Right cardiac atrium (tissue), 5 donors: ENCODE data around the gene HS2ST1. TPM values are rescaled to one million over a fixed set of nuclear protein-coding genes. Genes with fewer than 3 reads are reported as not detected.
A peak's percentile ranks its signal among the peaks of the same experiment; 100 is the strongest.

Source experiments
- ATAC-seq, 2 donors: fragments of 200-7000 bp; cut with Tn5 transposase; one replicate each; pipeline versions ENCODE4 v1.8.0 to v1.9.1; 2020; ENCODE audit warnings: moderate library complexity in 2 of 2, mild to moderate bottlenecking in 1 of 2
- DNase-seq, 3 donors: peaks; one replicate each; pipeline ENCODE4 v3.0.0-alpha.2; 2020
- H3K27ac ChIP-seq: one replicate; pipeline ENCODE4 v1.5.1; 2013; ENCODE audit warnings: mild to moderate bottlenecking, low read length, control low read depth, moderate library complexity
- H3K27me3 ChIP-seq: one replicate; pipeline ENCODE4 v1.6.1; 2013; ENCODE audit not compliant: control insufficient read depth, insufficient read depth
- H3K4me1 ChIP-seq: one replicate; pipeline ENCODE4 v1.6.1; 2013; ENCODE audit warnings: low read length; ENCODE audit not compliant: control insufficient read depth, insufficient read depth
- H3K4me3 ChIP-seq: one replicate; pipeline ENCODE4 v1.5.1; 2013; ENCODE audit warnings: low read length, control low read depth
- H3K9me3 ChIP-seq: one replicate; pipeline ENCODE4 v1.6.1; 2013; ENCODE audit warnings: low read length; ENCODE audit not compliant: control insufficient read depth
- WGBS: extraction: QIAGEN DNeasy Blood & Tissue Kit; methylation state at CpG from one replicate; pipeline ENCODE4 v1.1.7; 2013; 5-methylcytosine and 5-hydroxymethylcytosine counted together
- intact Hi-C, 4 donors: fragments of 100-400 bp; cut with DNase I; formaldehyde crosslinking; loops; one replicate each; pipeline versions ENCODE4 v1.11.0 to v1.14.0; 2022 to 2023
- polyA plus RNA-seq: library from polyadenylated mRNA; stranded (reverse); fragments of 200-250 nt; gene quantifications from one replicate; pipeline ENCODE4 v1.2.3, GENCODE V29; 2013
- total RNA-seq, 4 donors: library from RNA; stranded (reverse); fragmentation: NEBNext Ultra II Directional; extraction: Animal tissue kit (Norgen Biotek cat#: 25700); gene quantifications; one replicate each; pipeline ENCODE4 v1.2.1, GENCODE V29; 2021
- donor health status: healthy with polysubstance abuse.
- donor health status: DM: no; HTN: yes; CAD: no.
- donor health status: DM: no; HTN: no; CAD: no.
- donor health status: DM: no; HTN: yes; CAD: no; lungs with severe emphysema.
- donor health status: DM: yes; HTN: yes; CAD: no.

HS2ST1 gene
- total and polyA plus RNA-seq, 5 donors = 6.0 to 15.7 (median 11.8) TPM

DNA sequence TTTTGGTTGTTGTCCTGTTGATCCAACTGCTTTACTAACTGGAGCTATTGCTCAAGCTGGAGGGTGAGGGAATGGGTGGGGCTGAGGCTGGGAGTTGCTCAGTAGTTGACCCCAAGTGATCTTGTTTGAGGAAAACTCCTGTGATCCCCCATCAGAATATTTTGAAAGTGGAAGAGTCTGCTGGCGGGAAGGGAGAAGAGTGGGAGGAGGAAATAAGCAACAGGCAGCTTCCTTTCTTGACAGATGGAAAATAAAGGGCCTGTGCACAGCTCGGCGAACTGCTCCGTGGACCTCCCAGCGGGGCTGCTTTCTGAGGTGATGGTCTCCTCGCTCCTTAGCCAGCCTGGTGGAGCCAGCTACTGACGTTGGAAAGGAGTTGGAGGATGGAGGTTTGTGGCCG lies 215.2 kb downstream of the HS2ST1 start:
- Histone ChIP-seq H3K9me3 (no peaks in the 10 kb centered on the region), H3K4me3 (no peak overlapping the region), H3K4me1 (no peaks in the 10 kb centered on the region), H3K27me3 (no peaks in the 10 kb centered on the region), H3K27ac (peak overlapping the region; percentile 63)
- peak; percentile 61 to 75 (median 75) for DNase-seq
- WGBS = 52% methylated on average over 8 of the region's 8 CpGs
- ATAC-seq = peak; percentile 45 to 50
- intact Hi-C loops = loop anchor here in 2 of 4 donors (5.0 to 10.0 kb wide), 2 partner anchors 823 to 825 kb away; no protein-coding TSS in a partner anchor

- no peaks in the 10 kb centered on the region for H3K9me3 ChIP-seq
- DNase-seq (no peak), ATAC-seq (no peak)
- H3K4me1 ChIP-seq = no peaks in the 10 kb centered on the region
- H3K4me3 ChIP-seq = no peak overlapping the region
- intact Hi-C loops = loop anchor here in 2 of 4 donors (5.0 to 10.0 kb wide), 2 partner anchors 822 to 824 kb away; no protein-coding TSS in a partner anchor
- H3K27me3 ChIP-seq = no peaks in the 10 kb centered on the region
- peak overlapping the region; percentile 39 for H3K27ac ChIP-seq
- WGBS = 62% methylated on average over 4 of the region's 4 CpGs
Observed at GRCh38 chr1:87130438-87130837, 216.0 kb downstream of the HS2ST1 start.

GRCh38 chr1:87131809-87132283 lies 217.4 kb downstream of the HS2ST1 start:
- intact Hi-C loops = loop anchor here in 2 of 4 donors (5.0 to 10.0 kb wide), 2 partner anchors 820 to 823 kb away; no protein-coding TSS in a partner anchor
- peak overlapping the region; percentile 39 for H3K27ac ChIP-seq
- peak overlapping the region; percentile 38 for H3K4me3 ChIP-seq
- under 1% methylated on average over 32 of the region's 32 CpGs for WGBS
- H3K4me1 ChIP-seq = no peaks in the 10 kb centered on the region
- H3K27me3 ChIP-seq = no peaks in the 10 kb centered on the region
- H3K9me3 ChIP-seq = no peaks in the 10 kb centered on the region
- peak; percentile 84 to 92 (median 92) for DNase-seq
- ATAC-seq = peak; percentile 91 to 92

- peak; percentile 26 to 73 (median 71) for DNase-seq
- WGBS = 27% methylated on average over 47 of the region's 47 CpGs
- Histone ChIP-seq H3K27ac (peak overlapping the region; percentile 39), H3K9me3 (no peaks in the 10 kb centered on the region), H3K4me3 (peak overlapping the region; percentile 38), H3K27me3 (no peaks in the 10 kb centered on the region), H3K4me1 (no peaks in the 10 kb centered on the region)
- intact Hi-C loops = loop anchor here in 2 of 4 donors (5.0 to 10.0 kb wide), 2 partner anchors 820 to 822 kb away; no protein-coding TSS in a partner anchor
- ATAC-seq = peak; percentile 39 to 48
Observed at GRCh38 chr1:87132284-87132870, 217.9 kb downstream of the HS2ST1 start.

GRCh38 chr1:87134061-87134460 lies 219.6 kb downstream of the HS2ST1 start:
- Histone ChIP-seq H3K27ac (peak overlapping the region; percentile 47), H3K4me3 (no peak overlapping the region), H3K27me3 (no peaks in the 10 kb centered on the region), H3K9me3 (no peaks in the 10 kb centered on the region), H3K4me1 (no peaks in the 10 kb centered on the region)
- DNase-seq (peak in 2 of 3 donors; percentile 44 to 56), ATAC-seq (peak; percentile 38 to 51)
- WGBS = 57% methylated on average over 6 of the region's 6 CpGs
- intact Hi-C loops = loop anchor here in 2 of 4 donors (5.0 to 10.0 kb wide), 2 partner anchors 818 to 821 kb away; no protein-coding TSS in a partner anchor

- Histone ChIP-seq H3K4me1 (no peaks in the 10 kb centered on the region), H3K4me3 (no peak overlapping the region), H3K27me3 (no peaks in the 10 kb centered on the region), H3K9me3 (no peaks in the 10 kb centered on the region), H3K27ac (no peak overlapping the region)
- peak; percentile 67 to 72 for ATAC-seq
- intact Hi-C loops = loop anchor here in 2 of 4 donors (5.0 to 10.0 kb wide), 2 partner anchors 818 to 820 kb away; no protein-coding TSS in a partner anchor
- 57% methylated on average over 9 of the region's 9 CpGs for WGBS
- peak; percentile 72 to 81 (median 80) for DNase-seq
Observed at GRCh38 chr1:87134625-87135328, 220.3 kb downstream of the HS2ST1 start.

GRCh38 chr1:87135329-87135712 lies 220.9 kb downstream of the HS2ST1 start:
- H3K9me3 ChIP-seq = no peaks in the 10 kb centered on the region
- H3K27ac ChIP-seq = no peak overlapping the region
- DNase-seq = no peak
- no peaks in the 10 kb centered on the region for H3K4me1 ChIP-seq
- no peaks in the 10 kb centered on the region for H3K27me3 ChIP-seq
- H3K4me3 ChIP-seq = no peak overlapping the region
- WGBS = 92% methylated on average over 11 of the region's 11 CpGs
- no peak for ATAC-seq
- intact Hi-C loops = loop anchor here in 1 of 4 donors (10.0 kb wide), 1 partner anchor 819 kb away; no protein-coding TSS in a partner anchor

GRCh38 chr1:87136607-87137341 lies 222.3 kb downstream of the HS2ST1 start:
- H3K4me3 ChIP-seq = no peak overlapping the region
- H3K27ac ChIP-seq = no peak overlapping the region
- no peaks in the 10 kb centered on the region for H3K27me3 ChIP-seq
- H3K4me1 ChIP-seq = no peaks in the 10 kb centered on the region
- intact Hi-C loops = loop anchor here in 1 of 4 donors (10.0 kb wide), 1 partner anchor 818 kb away; no protein-coding TSS in a partner anchor
- DNase-seq (no peak), ATAC-seq (no peak)
- no peaks in the 10 kb centered on the region for H3K9me3 ChIP-seq
- 88% methylated on average over 8 of the region's 8 CpGs for WGBS

- intact Hi-C loops = loop anchor here in 1 of 4 donors (10.0 kb wide), 1 partner anchor 817 kb away; no protein-coding TSS in a partner anchor
- 88% methylated on average over 2 of the region's 2 CpGs for WGBS
- H3K4me3 ChIP-seq = no peak overlapping the region
- no peaks in the 10 kb centered on the region for H3K4me1 ChIP-seq
- no peak for DNase-seq
- H3K9me3 ChIP-seq = no peaks in the 10 kb centered on the region
- H3K27me3 ChIP-seq = no peaks in the 10 kb centered on the region
- ATAC-seq = no peak
- no peak overlapping the region for H3K27ac ChIP-seq
Observed at GRCh38 chr1:87137342-87137739, 222.9 kb downstream of the HS2ST1 start.

DNA sequence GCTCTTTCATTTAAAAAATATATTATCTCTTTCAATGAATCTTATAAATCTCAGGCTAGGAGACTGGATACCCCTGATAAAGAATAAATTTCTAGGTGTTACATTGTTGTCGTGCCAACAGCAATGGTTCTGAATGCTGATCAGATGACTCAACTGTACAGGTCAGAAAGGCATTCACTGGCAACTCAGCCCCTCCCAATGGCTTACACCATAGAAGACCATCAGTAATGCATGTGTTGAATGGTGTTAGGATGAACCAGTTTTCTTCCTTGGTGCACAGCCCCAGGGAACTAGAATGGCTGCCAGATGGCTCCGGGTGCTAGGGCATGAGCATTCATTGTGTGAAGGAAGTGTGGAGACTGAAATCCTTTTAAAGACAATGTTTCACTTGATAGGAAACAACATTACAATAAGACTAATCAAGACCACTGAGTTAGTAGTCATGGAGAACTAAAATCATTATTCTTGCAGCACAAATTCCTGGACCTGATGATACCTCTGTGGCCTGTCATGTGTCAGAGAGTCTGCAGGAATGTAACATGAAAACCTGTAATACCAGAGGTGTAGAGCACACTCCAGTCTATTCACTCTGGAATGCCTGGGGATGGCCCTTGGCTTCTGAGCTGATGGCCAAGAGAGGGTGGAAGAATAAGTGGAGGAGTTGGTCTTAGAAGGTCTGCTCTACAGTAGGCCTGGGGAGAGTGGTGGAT lies 226.6 kb downstream of the HS2ST1 start:
- 93% methylated on average over 2 of the region's 2 CpGs for WGBS
- intact Hi-C loops = loop anchor here in 2 of 4 donors (10.0 kb wide), 2 partner anchors 144 to 804 kb away; no protein-coding TSS in a partner anchor

More for the DNA sequence above, 226.6 kb downstream of the HS2ST1 start:
- DNase-seq = no peak
- Histone ChIP-seq H3K4me1 (no peaks in the 10 kb centered on the region), H3K9me3 (no peaks in the 10 kb centered on the region), H3K4me3 (no peak overlapping the region), H3K27ac (no peak overlapping the region), H3K27me3 (no peaks in the 10 kb centered on the region)
- no peak for ATAC-seq
